Measurements from ENCODE around the gene PANX2. TPM values are rescaled to one million over a fixed set of nuclear protein-coding genes. Genes with fewer than 3 reads are reported as not detected.
"Not testable (repeated sequence)": the region's sequence is repeated elsewhere in the genome, so short reads cannot be mapped to it uniquely, and the experiment has no call there.

PANX2 gene
- total RNA-seq, 1 experiment from 2014 or later = 9.4 TPM

GRCh38 chr22:50202130-50202666 is 31.7 kb downstream of the PANX2 start:
- Histone ChIP-seq H2AFZ (ENCODE audit: low read length) (no peak overlapping the region), H3K9ac (ENCODE audit: low read length) (peak overlapping the region; percentile 73), H3K36me3 (ENCODE audit: low read depth, low read length) (no peaks in the 10 kb centered on the region), H3K9me2 (replicated peaks; ENCODE audit: low read length) (no peaks in the 10 kb centered on the region), H3F3A (ENCODE audit: low read length, unreplicated experiment) (no peaks in the 10 kb centered on the region), H3K27ac (ENCODE audit: low read length) (no peak overlapping the region), H3K79me2 (ENCODE audit: low read length) (peaks cover 25% of the 10 kb centered on the region), H3K27me3 (ENCODE audit: low read length) (no peaks in the 10 kb centered on the region), H3K9me3 (ENCODE audit: low read length) (no peaks in the 10 kb centered on the region), H3K4me1 (ENCODE audit: insufficient read depth, low read length) (peaks cover 3% of the 10 kb centered on the region), H4K20me1 (ENCODE audit: low read length) (no peaks in the 10 kb centered on the region), H3K4me3 (ENCODE audit: low read length) (peak overlapping the region; percentile 89), H3K4me2 (ENCODE audit: low read length) (peak overlapping the region; percentile 97)
- DNase-seq (no peak), ATAC-seq (no peak)
- ChIA-PET POLR2A (ENCODE audit: unreplicated experiment) (no interaction called here), CTCF (no interaction called here)
- intact Hi-C loops (cut with micrococcal nuclease) = no loop called here
- no TSS peak for BruUV-seq (replicated peaks)
- TF ChIP-seq EZH2phosphoT487 (IDR thresholded peaks at IDR 0.05; ENCODE audit: borderline replicate concordance, low read length) = no peak
- no peak for TF ChIP-seq EZH2 (IDR thresholded peaks at IDR 0.05; ENCODE audit: low read length, unreplicated experiment)
- TF ChIP-seq, protein P1, sequence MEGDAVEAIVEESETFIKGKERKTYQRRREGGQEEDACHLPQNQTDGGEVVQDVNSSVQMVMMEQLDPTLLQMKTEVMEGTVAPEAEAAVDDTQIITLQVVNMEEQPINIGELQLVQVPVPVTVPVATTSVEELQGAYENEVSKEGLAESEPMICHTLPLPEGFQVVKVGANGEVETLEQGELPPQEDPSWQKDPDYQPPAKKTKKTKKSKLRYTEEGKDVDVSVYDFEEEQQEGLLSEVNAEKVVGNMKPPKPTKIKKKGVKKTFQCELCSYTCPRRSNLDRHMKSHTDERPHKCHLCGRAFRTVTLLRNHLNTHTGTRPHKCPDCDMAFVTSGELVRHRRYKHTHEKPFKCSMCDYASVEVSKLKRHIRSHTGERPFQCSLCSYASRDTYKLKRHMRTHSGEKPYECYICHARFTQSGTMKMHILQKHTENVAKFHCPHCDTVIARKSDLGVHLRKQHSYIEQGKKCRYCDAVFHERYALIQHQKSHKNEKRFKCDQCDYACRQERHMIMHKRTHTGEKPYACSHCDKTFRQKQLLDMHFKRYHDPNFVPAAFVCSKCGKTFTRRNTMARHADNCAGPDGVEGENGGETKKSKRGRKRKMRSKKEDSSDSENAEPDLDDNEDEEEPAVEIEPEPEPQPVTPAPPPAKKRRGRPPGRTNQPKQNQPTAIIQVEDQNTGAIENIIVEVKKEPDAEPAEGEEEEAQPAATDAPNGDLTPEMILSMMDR (conservative IDR thresholded peaks at IDR 0.05; ENCODE audit: low read depth, low read length) = no peak

GRCh38 chr22:50203288-50203687 is 32.8 kb downstream of the PANX2 start:
- no peak for ATAC-seq

DNA sequence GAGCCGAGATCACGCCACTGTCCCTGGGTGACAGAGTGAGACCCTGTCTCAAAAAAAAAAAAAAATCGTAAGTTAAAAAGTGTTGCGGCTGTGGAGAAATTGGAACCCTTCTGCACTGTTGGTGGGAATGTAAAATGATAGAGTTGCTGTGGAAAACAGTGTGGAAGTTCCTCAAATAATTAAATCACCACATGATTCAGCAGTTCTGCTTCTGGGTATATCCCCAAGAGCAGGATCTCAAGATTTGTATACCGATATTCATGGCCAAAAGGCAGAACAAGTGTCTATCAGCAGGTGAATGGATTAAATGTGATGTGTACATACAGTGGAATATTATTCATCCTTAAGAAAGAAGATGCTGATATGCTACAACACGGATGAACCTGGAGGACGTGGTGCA is 34.0 kb downstream of the PANX2 start:
- no peak overlapping the region for H3K4me2 ChIP-seq (ENCODE audit: low read length)
- no peaks in the 10 kb centered on the region for H3K27me3 ChIP-seq (ENCODE audit: low read length)
- BruUV-seq (replicated peaks) = no TSS peak
- H3K36me3 ChIP-seq (ENCODE audit: low read depth, low read length) = no peaks in the 10 kb centered on the region
- no peaks in the 10 kb centered on the region for H4K20me1 ChIP-seq (ENCODE audit: low read length)
- H3K27ac ChIP-seq (ENCODE audit: low read length) = no peak overlapping the region
- H2AFZ ChIP-seq (ENCODE audit: low read length) = no peak overlapping the region
- no peak overlapping the region for H3K4me3 ChIP-seq (ENCODE audit: low read length)
- POLR2A ChIA-PET (ENCODE audit: unreplicated experiment) = no interaction called here
- no peak for DNase-seq
- peaks cover 3% of the 10 kb centered on the region for H3K4me1 ChIP-seq (ENCODE audit: insufficient read depth, low read length)
- peaks cover 25% of the 10 kb centered on the region for H3K79me2 ChIP-seq (ENCODE audit: low read length)
- H3K9ac ChIP-seq (ENCODE audit: low read length) = no peak overlapping the region
- H3F3A ChIP-seq (ENCODE audit: low read length, unreplicated experiment) = no peaks in the 10 kb centered on the region
- intact Hi-C loops (cut with micrococcal nuclease) = no loop called here
- no peaks in the 10 kb centered on the region for H3K9me2 ChIP-seq (replicated peaks; ENCODE audit: low read length)
- CTCF ChIA-PET = no interaction called here
- ATAC-seq = no peak
- TF ChIP-seq, protein P1 (conservative IDR thresholded peaks at IDR 0.05; ENCODE audit: low read depth, low read length) = no peak
- TF ChIP-seq EZH2 (IDR thresholded peaks at IDR 0.05; ENCODE audit: low read length, unreplicated experiment) (no peak), EZH2phosphoT487 (IDR thresholded peaks at IDR 0.05; ENCODE audit: borderline replicate concordance, low read length) (no peak)
- H3K9me3 ChIP-seq (ENCODE audit: low read length) = no peaks in the 10 kb centered on the region

More at GRCh38 chr22:50203288-50203687, 32.8 kb downstream of the PANX2 start:
- no peaks in the 10 kb centered on the region for H3K9me2 ChIP-seq (replicated peaks; ENCODE audit: low read length)
- no peak for DNase-seq
- CTCF ChIA-PET = no interaction called here
- TF ChIP-seq, protein P1 (conservative IDR thresholded peaks at IDR 0.05; ENCODE audit: low read depth, low read length) = no peak
- TF ChIP-seq EZH2phosphoT487 (IDR thresholded peaks at IDR 0.05; ENCODE audit: borderline replicate concordance, low read length) (no peak), EZH2 (IDR thresholded peaks at IDR 0.05; ENCODE audit: low read length, unreplicated experiment) (no peak)
- no peak overlapping the region for H3K4me3 ChIP-seq (ENCODE audit: low read length)
- no peaks in the 10 kb centered on the region for H3K36me3 ChIP-seq (ENCODE audit: low read depth, low read length)
- no peak overlapping the region for H3K4me2 ChIP-seq (ENCODE audit: low read length)
- H4K20me1 ChIP-seq (ENCODE audit: low read length) = no peaks in the 10 kb centered on the region
- no peaks in the 10 kb centered on the region for H3K9me3 ChIP-seq (ENCODE audit: low read length)
- peaks cover 3% of the 10 kb centered on the region for H3K4me1 ChIP-seq (ENCODE audit: insufficient read depth, low read length)
- H3K9ac ChIP-seq (ENCODE audit: low read length) = no peak overlapping the region
- peaks cover 25% of the 10 kb centered on the region for H3K79me2 ChIP-seq (ENCODE audit: low read length)
- H3K27ac ChIP-seq (ENCODE audit: low read length) = no peak overlapping the region
- intact Hi-C loops (cut with micrococcal nuclease) = no loop called here
- POLR2A ChIA-PET (ENCODE audit: unreplicated experiment) = no interaction called here
- BruUV-seq (replicated peaks) = no TSS peak
- H3K27me3 ChIP-seq (ENCODE audit: low read length) = no peaks in the 10 kb centered on the region
- H3F3A ChIP-seq (ENCODE audit: low read length, unreplicated experiment) = no peaks in the 10 kb centered on the region
- H2AFZ ChIP-seq (ENCODE audit: low read length) = no peak overlapping the region

- H3K4me2 ChIP-seq (ENCODE audit: low read length); POLR2A ChIA-PET (ENCODE audit: unreplicated experiment); H3F3A ChIP-seq (ENCODE audit: low read length, unreplicated experiment); H3K27ac ChIP-seq (ENCODE audit: low read length); H3K9me3 ChIP-seq (ENCODE audit: low read length); H3K27me3 ChIP-seq (ENCODE audit: low read length); H2AFZ ChIP-seq (ENCODE audit: low read length); H3K9me2 ChIP-seq (replicated peaks; ENCODE audit: low read length); intact Hi-C loops (cut with micrococcal nuclease); H4K20me1 ChIP-seq (ENCODE audit: low read length); CTCF ChIA-PET; H3K36me3 ChIP-seq (ENCODE audit: low read depth, low read length); ATAC-seq; DNase-seq; H3K4me3 ChIP-seq (ENCODE audit: low read length); H3K4me1 ChIP-seq (ENCODE audit: insufficient read depth, low read length); H3K9ac ChIP-seq (ENCODE audit: low read length); BruUV-seq (replicated peaks): not testable (repeated sequence)
- peaks cover 25% of the 10 kb centered on the region for H3K79me2 ChIP-seq (ENCODE audit: low read length)
These were observed 34.5 kb downstream of the PANX2 start for GRCh38 chr22:50204998-50205397.
